ENCODE data around the gene KCNN3.

KCNN3 gene

GRCh38 chr1:154777781-154778180, 92.3 kb downstream of the KCNN3 start:
- no peak overlapping the region for H3K27ac ChIP-seq
- no peak for DNase-seq (ENCODE audit: low read depth, low spot score)

- no peak overlapping the region for H3K27ac ChIP-seq
- DNase-seq (ENCODE audit: low read depth, low spot score) = no peak
Observed at GRCh38 chr1:154777154-154777553, 92.9 kb downstream of the KCNN3 start.

GRCh38 chr1:154775621-154776605, 94.2 kb downstream of the KCNN3 start:
- no peak for DNase-seq (ENCODE audit: low read depth, low spot score)
- H3K27ac ChIP-seq = no peak overlapping the region

- DNase-seq (ENCODE audit: low read depth, low spot score) = no peak
- no peak overlapping the region for H3K27ac ChIP-seq
Observed at GRCh38 chr1:154774175-154774855, 95.8 kb downstream of the KCNN3 start.

GRCh38 chr1:154773551-154773950, 96.5 kb downstream of the KCNN3 start:
- H3K27ac ChIP-seq = no peak overlapping the region
- no peak for DNase-seq (ENCODE audit: low read depth, low spot score)

GRCh38 chr1:154772606-154773506, 97.2 kb downstream of the KCNN3 start:
- H3K27ac ChIP-seq = no peak overlapping the region
- DNase-seq (ENCODE audit: low read depth, low spot score) = no peak

GRCh38 chr1:154772056-154772455, 98.0 kb downstream of the KCNN3 start:
- no peak overlapping the region for H3K27ac ChIP-seq
- no peak for DNase-seq (ENCODE audit: low read depth, low spot score)

GRCh38 chr1:154770897-154771594, 99.0 kb downstream of the KCNN3 start:
- no peak overlapping the region for H3K27ac ChIP-seq
- no peak for DNase-seq (ENCODE audit: low read depth, low spot score)

- DNase-seq (ENCODE audit: low read depth, low spot score) = no peak
- no peak overlapping the region for H3K27ac ChIP-seq
Observed at GRCh38 chr1:154769193-154769895, 100.7 kb downstream of the KCNN3 start.

GRCh38 chr1:154768456-154769125, 101.5 kb downstream of the KCNN3 start:
- no peak for DNase-seq (ENCODE audit: low read depth, low spot score)
- H3K27ac ChIP-seq = no peak overlapping the region

- DNase-seq (ENCODE audit: low read depth, low spot score) = no peak
- no peak overlapping the region for H3K27ac ChIP-seq
Observed at GRCh38 chr1:154767315-154768240, 102.5 kb downstream of the KCNN3 start.

- H3K27ac ChIP-seq = no peak overlapping the region
- DNase-seq (ENCODE audit: low read depth, low spot score) = no peak
Observed at GRCh38 chr1:154765970-154766369, 104.1 kb downstream of the KCNN3 start.

GRCh38 chr1:154764773-154765172, 105.3 kb downstream of the KCNN3 start:
- no peak overlapping the region for H3K27ac ChIP-seq
- no peak for DNase-seq (ENCODE audit: low read depth, low spot score)

GRCh38 chr1:154764181-154764580, 105.9 kb downstream of the KCNN3 start:
- no peak overlapping the region for H3K27ac ChIP-seq
- no peak for DNase-seq (ENCODE audit: low read depth, low spot score)

GRCh38 chr1:154760469-154760933, 109.6 kb downstream of the KCNN3 start:
- no peak overlapping the region for H3K27ac ChIP-seq

GRCh38 chr1:154759793-154760192, 110.3 kb downstream of the KCNN3 start:
- no peak for DNase-seq (ENCODE audit: low read depth, low spot score)
- H3K27ac ChIP-seq = no peak overlapping the region

More at GRCh38 chr1:154760469-154760933, 109.6 kb downstream of the KCNN3 start:
- DNase-seq (ENCODE audit: low read depth, low spot score) = no peak

- no peak overlapping the region for H3K27ac ChIP-seq
- DNase-seq (ENCODE audit: low read depth, low spot score) = no peak
Observed at GRCh38 chr1:154759196-154759595, 110.9 kb downstream of the KCNN3 start.

Data from epithelial cell of prostate (primary cell).